Effector memory CD8-positive, alpha-beta T cell (primary cell): Measurements from ENCODE around the gene ALG2.
"Not testable (repeated sequence)": the region's sequence is repeated elsewhere in the genome, so short reads cannot be mapped to it uniquely, and the experiment has no call there.

ENCODE experiments used
- ATAC-seq: fragments of 150-1000 bp; cut with Tn5 transposase; replicated peaks from 2 replicates; pipeline ENCODE4 v1.10.0; 2021; ENCODE audit warnings: mild to moderate bottlenecking, moderate library complexity
- DNase-seq, 3 experiments: peaks; one replicate each; pipeline ENCODE4 v3.0.0; 2021
- H3K27ac Mint-ChIP-seq, 2 donors: one replicate each; pipeline ENCODE4 v1.8.0; 2022; ENCODE audit warnings: mild to moderate bottlenecking in 2 of 2, mixed read lengths in 2 of 2, moderate library complexity in 2 of 2
- H3K27me3 Mint-ChIP-seq, 2 donors: one replicate each; pipeline ENCODE4 v1.8.0; 2022; ENCODE audit warnings: mixed read lengths in 2 of 2
- H3K36me3 Mint-ChIP-seq: one replicate; pipeline ENCODE4 v1.8.0; 2022; ENCODE audit warnings: mild to moderate bottlenecking, moderate library complexity, mixed read lengths; ENCODE audit not compliant: insufficient read depth
- H3K4me1 Mint-ChIP-seq, 2 donors: one replicate each; pipeline ENCODE4 v1.8.0; 2022; ENCODE audit warnings: low read depth in 2 of 2, mixed read lengths in 2 of 2
- H3K4me3 Mint-ChIP-seq, 2 donors: one replicate each; pipeline ENCODE4 v1.8.0; 2022; ENCODE audit warnings: mild to moderate bottlenecking in 2 of 2, mixed read lengths in 2 of 2, moderate library complexity in 2 of 2
- H3K9me3 Mint-ChIP-seq, 2 donors: one replicate each; pipeline ENCODE4 v1.8.0; 2022; ENCODE audit warnings: mixed read lengths in 2 of 2

Gene ALG2

GRCh38 chr9:99253134-99253533, 31.4 kb upstream of the ALG2 start:
- Mint-ChIP-seq H3K36me3 (no peaks in the 10 kb centered on the region), H3K27me3 (no peaks in the 10 kb centered on the region), H3K4me3 (peak overlapping the region in 1 of 2 donors; percentile 66), H3K9me3 (no peaks in the 10 kb centered on the region), H3K4me1 (peaks cover 10% of the 10 kb centered on the region in 2 donors), H3K27ac (peak overlapping the region; percentile 79 to 88)
- DNase-seq = no peak
- no peak for ATAC-seq

DNA sequence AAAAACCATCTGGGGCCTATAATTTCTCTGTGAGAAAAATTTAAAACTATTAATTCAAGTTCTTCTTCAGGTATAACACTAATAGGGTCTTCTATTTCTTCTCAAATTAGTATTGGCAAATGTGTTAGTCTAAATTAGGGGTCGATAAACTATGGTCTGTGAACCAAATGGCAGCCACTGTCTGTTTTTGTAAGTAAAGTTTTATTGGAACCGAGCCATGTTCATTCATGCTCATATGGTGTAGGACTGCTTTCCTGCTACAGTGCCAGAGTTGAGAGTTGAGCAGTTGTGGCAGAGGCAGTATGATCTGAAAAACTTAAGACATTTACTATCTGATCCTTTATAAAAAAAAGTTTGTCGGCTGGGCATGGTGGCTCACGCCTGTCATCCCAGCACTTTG, 29.4 kb upstream of the ALG2 start:
- Mint-ChIP-seq H3K27me3 (no peaks in the 10 kb centered on the region), H3K27ac (no peak overlapping the region), H3K4me3 (no peak overlapping the region), H3K4me1 (peaks cover 10% of the 10 kb centered on the region in 2 donors), H3K9me3 (no peaks in the 10 kb centered on the region), H3K36me3 (no peaks in the 10 kb centered on the region)
- DNase-seq = no peak
- no peak for ATAC-seq

DNA sequence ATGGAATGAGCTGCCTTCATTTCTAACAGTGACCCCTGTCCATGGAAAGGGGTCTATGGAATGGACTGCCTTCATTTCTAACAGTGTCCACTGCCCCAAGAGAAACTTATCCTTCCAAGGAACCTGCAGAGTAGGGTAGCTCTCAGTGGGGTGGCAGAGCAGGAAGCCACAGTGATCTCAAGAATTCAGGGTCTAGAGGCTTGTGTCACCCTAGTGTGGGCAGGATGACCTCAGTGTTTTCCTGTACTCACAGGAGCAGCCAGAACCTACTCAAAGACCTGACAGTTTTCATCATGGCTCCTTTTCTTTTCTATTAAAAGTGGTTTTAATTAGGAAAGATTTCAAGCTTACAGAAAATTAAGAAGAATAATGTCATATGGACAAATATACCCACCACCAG, 27.9 kb upstream of the ALG2 start:
- no peak for ATAC-seq
- Mint-ChIP-seq H3K4me1 (peaks cover 10% of the 10 kb centered on the region in 2 donors), H3K27me3 (no peaks in the 10 kb centered on the region), H3K4me3 (no peak overlapping the region), H3K27ac (no peak overlapping the region), H3K9me3 (no peaks in the 10 kb centered on the region), H3K36me3 (no peaks in the 10 kb centered on the region)
- DNase-seq = no peak

- Mint-ChIP-seq H3K9me3 (no peaks in the 10 kb centered on the region), H3K27ac (peak overlapping the region in 1 of 2 donors; percentile 28), H3K4me3 (no peak overlapping the region), H3K27me3 (no peaks in the 10 kb centered on the region), H3K36me3 (peaks cover under 1% of the 10 kb centered on the region), H3K4me1 (no peaks in the 10 kb centered on the region)
- DNase-seq = no peak
- ATAC-seq = no peak
Observed at GRCh38 chr9:99244344-99245260, 22.9 kb upstream of the ALG2 start.

- H3K27ac Mint-ChIP-seq = no peak overlapping the region
- ATAC-seq = no peak
- peaks cover 13% of the 10 kb centered on the region for H3K36me3 Mint-ChIP-seq
Observed at GRCh38 chr9:99241106-99241505, 19.4 kb upstream of the ALG2 start.

DNA sequence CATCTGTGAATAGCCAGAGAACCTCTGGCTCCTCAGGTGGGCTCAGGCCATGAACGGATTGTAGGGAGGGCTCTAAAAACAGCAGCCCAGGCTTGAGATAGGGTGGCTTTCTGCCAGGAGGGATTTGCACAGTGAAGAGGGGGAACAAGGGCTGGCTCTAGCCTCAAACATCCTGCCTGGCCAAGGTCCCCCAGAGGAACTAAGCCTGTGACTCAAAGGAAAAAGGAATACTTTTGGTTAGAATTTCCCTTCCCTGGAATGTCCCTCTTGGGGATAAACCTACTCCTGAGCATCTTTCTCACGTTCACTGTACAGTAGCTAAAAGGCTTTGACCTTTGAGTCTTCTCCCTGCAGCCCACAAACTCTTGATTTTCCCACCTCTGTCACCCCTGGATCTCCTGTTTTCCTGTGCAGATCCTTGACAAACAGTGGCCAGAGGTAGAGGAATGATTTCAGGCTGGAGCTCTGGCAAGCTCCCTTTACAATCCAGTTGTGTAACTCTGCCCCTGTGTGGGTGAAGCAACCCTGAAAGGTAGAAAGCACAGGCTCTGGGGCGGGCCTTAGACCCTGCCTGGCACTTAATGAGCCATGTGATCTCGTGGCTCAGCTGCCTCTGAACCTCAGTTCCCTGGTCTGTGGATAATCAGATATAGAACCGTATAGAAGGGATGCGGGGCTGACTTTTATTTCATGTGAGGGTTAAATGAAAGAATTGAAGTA, 17.8 kb upstream of the ALG2 start:
- H3K27ac Mint-ChIP-seq = peak overlapping the region; percentile 33 to 51
- peaks cover 0 to 10% of the 10 kb centered on the region in 2 donors for H3K4me1 Mint-ChIP-seq
- ATAC-seq (no peak), DNase-seq (no peak)
- H3K27me3 Mint-ChIP-seq = no peaks in the 10 kb centered on the region
- H3K9me3 Mint-ChIP-seq = no peaks in the 10 kb centered on the region
- peaks cover 13% of the 10 kb centered on the region for H3K36me3 Mint-ChIP-seq
- H3K4me3 Mint-ChIP-seq = no peak overlapping the region

More at GRCh38 chr9:99241106-99241505, 19.4 kb upstream of the ALG2 start:
- H3K4me1 Mint-ChIP-seq = peaks cover 0 to 3% of the 10 kb centered on the region in 2 donors
- H3K9me3 Mint-ChIP-seq = no peaks in the 10 kb centered on the region
- H3K27me3 Mint-ChIP-seq = no peaks in the 10 kb centered on the region
- DNase-seq = no peak
- H3K4me3 Mint-ChIP-seq = no peak overlapping the region

DNA sequence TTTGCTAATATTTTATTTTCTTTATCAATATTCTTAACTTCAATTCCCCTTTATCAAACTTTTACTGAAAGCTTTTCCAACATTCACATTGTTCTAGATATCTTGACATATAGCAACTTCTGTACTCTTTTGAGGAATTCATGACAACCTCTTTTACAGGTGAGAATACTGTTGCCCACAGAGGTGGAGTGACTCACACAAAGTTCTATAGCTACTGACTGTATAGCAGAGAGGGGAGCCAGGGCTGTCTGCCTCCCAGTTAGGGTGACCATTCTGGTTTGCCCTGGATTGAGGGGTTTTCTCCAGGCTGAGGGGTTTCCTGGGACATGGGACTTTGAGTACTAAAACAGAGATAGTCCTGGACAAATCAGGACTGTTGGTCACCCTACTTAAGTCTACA, 16.6 kb upstream of the ALG2 start:
- no peaks in the 10 kb centered on the region for H3K27me3 Mint-ChIP-seq
- H3K27ac Mint-ChIP-seq = peak overlapping the region in 1 of 2 donors; percentile 51
- H3K36me3 Mint-ChIP-seq = peaks cover 13% of the 10 kb centered on the region
- H3K9me3 Mint-ChIP-seq = no peaks in the 10 kb centered on the region
- peaks cover 0 to 10% of the 10 kb centered on the region in 2 donors for H3K4me1 Mint-ChIP-seq
- DNase-seq = no peak
- no peak for ATAC-seq
- no peak overlapping the region for H3K4me3 Mint-ChIP-seq

- DNase-seq, H3K4me3 Mint-ChIP-seq, H3K4me1 Mint-ChIP-seq: not testable (repeated sequence)
Observed at GRCh38 chr9:99237849-99238248, 16.1 kb upstream of the ALG2 start.

DNA sequence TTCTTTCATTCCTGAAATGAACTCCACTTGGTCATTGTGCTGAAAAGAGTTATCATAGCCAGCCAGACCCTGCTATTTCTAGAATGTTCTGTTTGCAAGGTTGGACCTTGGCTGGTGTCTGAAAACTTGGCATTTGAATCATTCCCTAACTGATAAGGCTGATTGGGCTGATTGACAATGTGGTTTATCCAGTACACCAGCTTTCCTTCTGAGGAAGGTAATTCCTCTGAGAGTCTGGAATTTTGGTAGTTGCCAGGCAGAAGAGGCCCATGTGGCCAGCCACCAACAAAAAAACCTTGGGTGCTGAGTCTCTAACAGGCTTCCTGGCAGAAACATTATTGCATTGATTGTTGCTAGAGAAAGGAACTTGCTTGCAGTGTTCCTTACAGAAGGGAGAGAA, 15.6 kb upstream of the ALG2 start:
- peaks cover 0 to 10% of the 10 kb centered on the region in 2 donors for H3K4me1 Mint-ChIP-seq
- no peak overlapping the region for H3K4me3 Mint-ChIP-seq
- no peaks in the 10 kb centered on the region for H3K9me3 Mint-ChIP-seq
- H3K27me3 Mint-ChIP-seq = no peaks in the 10 kb centered on the region
- no peak for DNase-seq
- ATAC-seq = no peak
- peaks cover 20% of the 10 kb centered on the region for H3K36me3 Mint-ChIP-seq
- H3K27ac Mint-ChIP-seq = no peak overlapping the region

More at GRCh38 chr9:99237849-99238248, 16.1 kb upstream of the ALG2 start:
- Mint-ChIP-seq H3K36me3 (peaks cover 17% of the 10 kb centered on the region), H3K27ac (peak overlapping the region in 1 of 2 donors; percentile 51)
- not testable (repeated sequence) for H3K27me3 Mint-ChIP-seq, ATAC-seq, H3K9me3 Mint-ChIP-seq

DNA sequence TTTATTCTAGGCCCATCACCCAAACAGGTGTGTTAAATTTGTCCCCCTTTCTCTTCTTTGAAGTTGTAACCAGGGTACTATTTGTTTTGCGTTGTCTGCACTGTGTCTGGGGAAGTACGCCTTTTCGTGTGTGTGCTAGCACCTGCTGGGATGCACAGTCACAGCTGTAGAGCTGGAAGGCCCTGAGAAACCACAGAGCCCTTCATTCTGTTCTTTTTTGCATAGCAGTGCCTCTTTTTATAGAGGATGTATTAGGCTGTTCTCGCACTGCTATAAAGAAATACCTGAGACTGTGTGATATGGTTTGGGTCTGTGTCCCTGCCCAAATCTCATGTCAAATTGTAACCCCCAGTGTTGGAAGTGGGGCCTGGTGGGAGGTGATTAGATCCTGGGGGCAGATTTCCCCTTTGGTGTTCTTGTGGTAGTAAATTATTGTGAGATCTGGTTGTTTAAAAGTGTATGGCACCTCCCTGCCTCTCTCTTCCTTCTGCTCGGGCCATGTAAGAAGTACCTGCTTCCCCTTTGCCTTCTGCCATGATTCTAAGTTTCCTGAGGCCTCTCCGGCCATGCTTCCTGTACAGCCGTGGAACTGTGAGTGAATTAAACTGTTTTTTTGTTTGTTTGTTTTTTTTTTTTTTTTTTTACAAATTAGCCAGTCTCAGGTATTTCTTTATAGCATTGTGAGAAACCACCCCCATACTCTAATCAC, 14.3 kb upstream of the ALG2 start:
- H3K27me3 Mint-ChIP-seq = no peaks in the 10 kb centered on the region
- peaks cover 32% of the 10 kb centered on the region for H3K36me3 Mint-ChIP-seq
- H3K4me1 Mint-ChIP-seq = peaks cover 0 to 10% of the 10 kb centered on the region in 2 donors
- no peak for DNase-seq
- peak overlapping the region; percentile 53 to 70 for H3K27ac Mint-ChIP-seq
- H3K4me3 Mint-ChIP-seq = no peak overlapping the region
- no peaks in the 10 kb centered on the region for H3K9me3 Mint-ChIP-seq
- peak; percentile 69 for ATAC-seq

DNA sequence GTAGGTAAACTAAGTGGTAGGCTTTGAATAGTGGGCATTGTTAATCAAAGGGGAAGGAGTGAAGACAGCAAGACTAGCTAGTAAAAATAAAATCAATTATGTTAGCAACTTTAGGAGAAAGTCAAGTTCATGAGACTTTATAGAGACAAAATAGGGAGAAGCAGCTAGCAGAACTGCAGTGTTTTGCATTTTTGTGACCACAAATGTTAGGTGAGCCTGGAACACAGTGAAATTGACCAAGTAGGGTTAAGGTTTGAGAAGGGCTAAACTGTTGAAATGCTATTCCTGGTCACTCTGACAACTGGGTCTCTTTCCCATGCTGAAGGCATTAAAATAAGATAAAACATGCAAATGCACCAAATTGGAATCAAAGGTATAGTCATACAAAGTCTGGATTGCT, 13.3 kb upstream of the ALG2 start:
- Mint-ChIP-seq H3K36me3 (peaks cover 41% of the 10 kb centered on the region), H3K27me3 (no peaks in the 10 kb centered on the region), H3K4me3 (no peak overlapping the region), H3K9me3 (no peaks in the 10 kb centered on the region), H3K27ac (peak overlapping the region in 1 of 2 donors; percentile 16), H3K4me1 (peaks cover 0 to 10% of the 10 kb centered on the region in 2 donors)
- ATAC-seq (no peak), DNase-seq (no peak)

GRCh38 chr9:99234618-99235017, 12.9 kb upstream of the ALG2 start:
- Mint-ChIP-seq H3K4me3 (no peak overlapping the region), H3K4me1 (peaks cover 0 to 10% of the 10 kb centered on the region in 2 donors), H3K27ac (peak overlapping the region in 1 of 2 donors; percentile 16), H3K27me3 (no peaks in the 10 kb centered on the region), H3K9me3 (no peaks in the 10 kb centered on the region), H3K36me3 (peaks cover 43% of the 10 kb centered on the region)
- no peak for ATAC-seq
- DNase-seq = no peak

DNA sequence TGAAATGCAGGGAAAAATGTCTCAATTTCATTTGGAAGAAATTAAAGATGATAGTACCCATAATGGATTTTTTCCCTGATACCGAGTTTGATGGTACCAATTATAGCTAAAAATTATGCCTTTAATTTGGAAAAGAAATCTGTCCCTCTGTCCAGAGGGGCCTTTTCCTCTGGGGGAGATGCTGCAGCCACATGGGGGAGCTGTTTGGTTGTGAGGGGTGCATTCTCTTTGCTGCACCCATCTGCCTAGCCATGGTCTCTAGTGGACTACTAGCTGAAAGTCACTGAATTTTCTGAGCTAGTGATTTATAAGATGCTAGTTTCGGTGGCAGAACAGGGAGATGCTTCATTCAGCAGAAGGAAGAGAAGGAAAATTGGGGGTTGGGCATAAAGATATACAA, 10.0 kb upstream of the ALG2 start:
- H3K27ac Mint-ChIP-seq = no peak overlapping the region
- H3K27me3 Mint-ChIP-seq = no peaks in the 10 kb centered on the region
- peaks cover 7 to 21% of the 10 kb centered on the region in 2 donors for H3K4me1 Mint-ChIP-seq
- H3K9me3 Mint-ChIP-seq = no peaks in the 10 kb centered on the region
- peak; percentile 37 for ATAC-seq
- H3K4me3 Mint-ChIP-seq = no peak overlapping the region
- H3K36me3 Mint-ChIP-seq = peaks cover 59% of the 10 kb centered on the region
- peak in 1 of 3 experiments; percentile 16 for DNase-seq
